LNCaP clone FGC (cell line): ENCODE results near the gene DNAJB5.
A peak's percentile ranks its signal among the peaks of the same experiment; 100 is the strongest.

ENCODE experiments used
- DNase-seq: peaks from one replicate; pipeline ENCODE4 v3.0.0-alpha.2; 2011; ENCODE audit warnings: low read depth
- H3K4me3 ChIP-seq: 2 replicates; pipeline ENCODE4 v1.5.1; 2011; ENCODE audit warnings: mild to moderate bottlenecking, low read depth, low read length, control low read depth
- CTCF ChIP-seq: IDR thresholded peaks from 2 replicates; pipeline ENCODE4 v1.5.1; 2012; ENCODE audit warnings: mild to moderate bottlenecking; ENCODE audit not compliant: control insufficient read depth, insufficient read depth; ENCODE audit errors: extremely low read depth

The DNAJB5 gene

GRCh38 chr9:34984049-34984448, 5.5 kb upstream of the DNAJB5 start:
- no peak for TF ChIP-seq CTCF
- DNase-seq, result no peak
- H3K4me3 ChIP-seq, result no peak overlapping the region

GRCh38 chr9:34985311-34985899, 4.1 kb upstream of the DNAJB5 start:
- no peak for DNase-seq
- peak; percentile 79 for TF ChIP-seq CTCF
- H3K4me3 ChIP-seq, result no peak overlapping the region

GRCh38 chr9:34986540-34987047, 3.0 kb upstream of the DNAJB5 start:
- no peak for TF ChIP-seq CTCF
- no peak for DNase-seq
- no peak overlapping the region for H3K4me3 ChIP-seq

GRCh38 chr9:34987160-34987901, 2.2 kb upstream of the DNAJB5 start:
- H3K4me3 ChIP-seq, result no peak overlapping the region
- DNase-seq, result no peak
- no peak for TF ChIP-seq CTCF

GRCh38 chr9:34988218-34989002, 1.1 kb upstream of the DNAJB5 start:
- peak overlapping the region; percentile 51 for H3K4me3 ChIP-seq
- TF ChIP-seq CTCF, result no peak
- no peak for DNase-seq

GRCh38 chr9:34989946-34990635, 546 bp downstream of the DNAJB5 start:
- no peak for TF ChIP-seq CTCF
- no peak for DNase-seq
- peak overlapping the region; percentile 84 for H3K4me3 ChIP-seq
